GM12864 (cell line): ENCODE results near the gene PLD1.

Experiments
- DNase-seq: peaks from one replicate; pipeline ENCODE4 v3.0.0-alpha.2; 2011; ENCODE audit warnings: low read depth
- H3K4me3 ChIP-seq: 2 replicates; pipeline ENCODE4 v1.5.1; 2011; ENCODE audit warnings: mild to moderate bottlenecking, low read depth, low read length, control low read depth
- TF ChIP-seq, protein P1 (sequence below): IDR thresholded peaks from 2 replicates; pipeline ENCODE4 v1.5.1; 2011; ENCODE audit warnings: low read depth, mild to moderate bottlenecking, moderate library complexity, low read length, control low read depth, inconsistent platforms; ENCODE audit errors: missing control alignments

The PLD1 gene

GRCh38 chr3:171805687-171806086, 4.6 kb downstream of the PLD1 start:
- no peak for DNase-seq
- TF ChIP-seq, protein P1, sequence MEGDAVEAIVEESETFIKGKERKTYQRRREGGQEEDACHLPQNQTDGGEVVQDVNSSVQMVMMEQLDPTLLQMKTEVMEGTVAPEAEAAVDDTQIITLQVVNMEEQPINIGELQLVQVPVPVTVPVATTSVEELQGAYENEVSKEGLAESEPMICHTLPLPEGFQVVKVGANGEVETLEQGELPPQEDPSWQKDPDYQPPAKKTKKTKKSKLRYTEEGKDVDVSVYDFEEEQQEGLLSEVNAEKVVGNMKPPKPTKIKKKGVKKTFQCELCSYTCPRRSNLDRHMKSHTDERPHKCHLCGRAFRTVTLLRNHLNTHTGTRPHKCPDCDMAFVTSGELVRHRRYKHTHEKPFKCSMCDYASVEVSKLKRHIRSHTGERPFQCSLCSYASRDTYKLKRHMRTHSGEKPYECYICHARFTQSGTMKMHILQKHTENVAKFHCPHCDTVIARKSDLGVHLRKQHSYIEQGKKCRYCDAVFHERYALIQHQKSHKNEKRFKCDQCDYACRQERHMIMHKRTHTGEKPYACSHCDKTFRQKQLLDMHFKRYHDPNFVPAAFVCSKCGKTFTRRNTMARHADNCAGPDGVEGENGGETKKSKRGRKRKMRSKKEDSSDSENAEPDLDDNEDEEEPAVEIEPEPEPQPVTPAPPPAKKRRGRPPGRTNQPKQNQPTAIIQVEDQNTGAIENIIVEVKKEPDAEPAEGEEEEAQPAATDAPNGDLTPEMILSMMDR = no peak
- no peak overlapping the region for H3K4me3 ChIP-seq

- no peak overlapping the region for H3K4me3 ChIP-seq
- TF ChIP-seq, protein P1 = no peak
- no peak for DNase-seq
Measured at GRCh38 chr3:171804618-171805389, 5.5 kb downstream of the PLD1 start.

- H3K4me3 ChIP-seq = no peak overlapping the region
- TF ChIP-seq, protein P1 = no peak
- DNase-seq = no peak
Measured at GRCh38 chr3:171803044-171803443, 7.2 kb downstream of the PLD1 start.

- H3K4me3 ChIP-seq = no peak overlapping the region
- DNase-seq = no peak
- TF ChIP-seq, protein P1 = no peak
Measured at GRCh38 chr3:171802590-171802956, 7.7 kb downstream of the PLD1 start.

- TF ChIP-seq, protein P1 = no peak
- no peak overlapping the region for H3K4me3 ChIP-seq
- no peak for DNase-seq
Measured at GRCh38 chr3:171801738-171802589, 8.3 kb downstream of the PLD1 start.

DNA sequence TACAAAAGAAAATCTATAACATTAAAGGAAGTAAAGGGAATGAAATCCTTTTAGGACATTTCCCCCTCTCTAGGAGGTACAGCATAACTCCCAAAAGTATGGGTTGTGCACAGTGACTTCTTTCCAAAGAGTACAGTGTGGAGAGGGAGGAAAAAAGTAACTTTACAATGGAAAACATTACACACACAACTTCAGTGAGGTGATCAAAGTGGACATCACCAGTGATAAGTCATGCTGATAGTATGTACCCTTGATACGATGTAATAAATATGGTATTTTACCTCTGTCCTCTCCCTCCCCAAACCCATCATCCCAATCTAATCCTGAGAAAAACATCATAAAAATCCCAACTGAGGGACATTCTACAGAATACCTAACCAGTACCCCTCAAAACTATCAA, 10.8 kb downstream of the PLD1 start:
- TF ChIP-seq, protein P1 = no peak
- H3K4me3 ChIP-seq = no peak overlapping the region
- DNase-seq = no peak

DNA sequence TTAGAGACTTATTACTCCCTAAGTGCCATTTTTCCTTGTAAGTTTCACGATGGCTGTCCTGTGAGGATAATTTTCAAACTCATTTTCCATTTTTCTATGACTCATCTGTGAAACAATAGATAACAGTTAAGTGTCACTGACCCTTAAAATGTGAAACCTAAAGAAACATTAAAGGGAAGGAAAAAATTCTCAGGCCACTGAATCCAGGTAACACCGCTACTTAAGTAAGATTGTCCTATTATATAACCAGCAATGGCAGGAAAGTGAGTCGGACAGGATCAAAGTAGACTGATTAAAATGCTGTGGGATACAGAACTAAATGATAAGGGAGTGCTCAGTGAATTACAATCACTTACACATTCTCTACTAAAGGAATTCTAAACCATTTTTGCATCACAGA, 12.4 kb downstream of the PLD1 start:
- H3K4me3 ChIP-seq = no peak overlapping the region
- DNase-seq = no peak
- TF ChIP-seq, protein P1 = no peak
